NCI-H1092 treated with DMSO at 0.1 percent for 48 hours (cell line): ENCODE results near the gene GRID1.
A peak's percentile ranks its signal among the peaks of the same experiment; 100 is the strongest.

Experiments used
- DNase-seq: peaks from one replicate; lab custom pipeline; 2025; lab: John Stamatoyannopoulos, UW

The GRID1 gene

DNA sequence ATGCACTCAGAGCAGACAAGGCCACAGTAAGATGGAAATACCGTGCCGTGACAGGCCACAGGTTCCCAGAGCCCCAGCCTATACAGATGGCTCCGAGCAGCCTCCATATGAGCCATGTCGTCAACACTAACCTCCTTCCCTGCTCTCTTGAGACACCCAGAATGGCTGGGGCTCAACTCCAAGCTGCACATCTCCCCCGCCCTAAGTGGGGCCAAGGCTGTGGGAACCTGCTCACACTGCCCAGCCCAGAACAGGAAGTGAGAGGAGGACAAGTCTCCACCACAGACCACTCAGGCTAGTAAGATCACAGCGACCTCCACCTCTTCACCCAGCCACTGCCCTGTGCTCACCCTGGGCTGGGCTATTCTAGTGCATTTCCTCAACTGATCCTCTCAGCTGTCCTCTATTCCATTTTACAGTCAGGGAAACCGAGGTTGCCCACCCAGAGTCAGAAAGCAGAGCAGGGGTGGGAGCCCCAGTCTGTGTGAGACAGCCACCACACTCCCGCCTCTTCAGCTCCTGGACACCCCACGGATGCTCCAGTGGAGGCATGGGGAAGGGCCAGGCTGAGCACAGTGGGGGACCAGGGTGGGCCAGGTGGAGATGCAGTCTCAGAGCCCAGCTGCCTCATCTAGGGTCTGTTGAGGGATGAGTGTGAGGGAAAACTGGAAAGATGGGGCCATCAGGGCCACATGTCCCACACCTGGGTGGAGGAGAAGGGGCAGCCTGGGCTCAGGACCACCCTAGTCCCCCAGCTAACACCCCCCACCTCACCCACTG is 11.6 kb downstream of the GRID1 start:
- no peak for DNase-seq

- DNase-seq, result no peak
These were observed 12.8 kb downstream of the GRID1 start for GRCh38 chr10:86353506-86354485.

GRCh38 chr10:86350897-86351296 is 15.7 kb downstream of the GRID1 start:
- DNase-seq, result no peak

DNA sequence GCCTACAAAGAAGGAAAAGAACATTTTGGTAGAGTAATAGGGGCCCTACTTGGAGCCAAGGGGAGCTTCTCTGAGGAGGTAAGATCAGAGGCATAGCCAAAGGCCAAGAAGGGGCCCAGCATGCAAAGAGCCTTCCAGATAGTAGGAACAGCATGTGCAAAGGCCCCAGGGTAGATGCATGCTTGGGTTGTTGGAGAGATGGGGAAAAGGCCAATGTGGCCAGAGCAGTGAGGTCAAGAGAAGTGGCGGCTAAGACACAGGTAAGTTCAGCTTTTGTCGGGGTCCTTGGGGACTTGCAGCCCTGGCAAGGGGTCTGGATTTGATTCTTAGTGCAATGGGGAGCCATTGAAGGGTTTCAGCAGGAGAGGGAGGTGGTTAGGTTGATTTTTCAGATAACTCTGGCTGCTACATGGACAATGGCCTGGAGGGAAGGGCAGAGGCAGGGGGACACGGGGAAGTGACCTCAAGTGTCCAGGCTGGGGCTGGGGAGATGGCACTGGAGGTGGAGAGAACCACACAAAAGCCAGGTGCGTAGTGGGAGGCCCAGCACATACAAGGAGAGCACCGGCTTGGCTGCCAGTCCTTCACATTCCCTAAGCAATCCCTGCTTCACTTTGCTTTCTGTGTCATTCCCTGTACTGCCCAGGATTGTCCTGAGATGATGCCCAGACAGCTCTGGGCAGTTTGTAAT is 16.5 kb downstream of the GRID1 start:
- no peak for DNase-seq

DNA sequence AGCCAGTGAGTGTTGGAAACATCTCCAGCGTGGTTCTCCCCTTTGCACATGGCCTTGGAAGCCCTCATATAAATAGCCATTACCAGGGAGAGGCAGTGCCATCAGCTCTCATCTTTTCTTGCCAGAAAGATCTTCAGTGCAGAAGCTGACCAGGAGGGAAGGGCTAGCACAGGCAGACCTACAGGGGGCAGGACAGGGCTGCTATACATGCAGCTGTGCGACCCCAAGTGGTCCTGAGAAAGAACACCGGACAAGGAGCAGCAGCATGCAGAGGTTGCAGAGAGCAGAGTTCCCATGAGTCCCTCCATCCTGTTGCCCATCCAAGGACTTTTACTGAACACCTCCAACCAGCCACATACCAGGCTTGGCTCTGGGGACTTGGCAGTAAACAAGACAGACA is 17.1 kb downstream of the GRID1 start:
- DNase-seq, result peak; percentile 45

- no peak for DNase-seq
These were observed 18.0 kb downstream of the GRID1 start for GRCh38 chr10:86348321-86349210.

GRCh38 chr10:86347856-86348255 is 18.7 kb downstream of the GRID1 start:
- DNase-seq, result no peak

DNA sequence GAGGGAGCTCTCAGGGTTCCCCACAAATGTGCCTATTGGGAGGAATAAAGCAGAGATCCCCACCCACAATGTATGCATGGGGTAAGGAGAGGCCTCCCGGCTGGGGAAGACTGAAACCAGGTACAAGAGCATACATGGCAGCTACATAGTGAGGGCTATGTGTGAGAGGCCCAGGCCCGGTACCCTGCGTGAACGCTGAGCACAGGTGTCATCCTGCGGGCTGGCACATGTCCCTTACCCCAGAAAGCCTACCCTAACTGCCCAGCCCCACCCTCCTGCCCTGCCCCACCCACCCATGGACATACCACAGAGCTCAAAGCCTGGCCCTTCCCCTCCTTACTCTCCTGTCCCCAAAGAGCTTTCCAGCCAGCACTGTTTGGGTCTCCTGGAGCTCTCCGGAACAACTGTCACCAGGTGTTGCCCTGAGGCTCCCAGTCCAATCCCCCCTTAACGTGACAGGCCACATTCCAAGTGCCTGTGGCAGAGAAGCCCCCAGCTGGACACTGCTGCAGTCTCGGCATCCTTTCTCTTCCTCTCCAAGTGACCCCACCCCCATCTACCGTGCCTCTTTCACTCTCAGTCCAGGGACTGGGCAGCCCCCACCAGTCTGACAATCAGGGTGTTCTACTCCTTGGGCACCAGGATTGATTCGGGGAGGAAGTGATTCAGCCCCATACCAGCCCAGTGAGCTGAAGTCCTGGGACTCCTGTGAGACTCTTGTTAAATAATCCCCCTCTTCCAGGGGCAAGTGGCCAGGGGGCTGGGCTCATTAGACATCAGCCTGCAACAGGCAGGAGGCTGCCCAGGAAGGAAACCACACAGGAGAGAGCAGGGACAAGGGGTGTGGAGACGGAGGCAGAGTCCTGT is 19.6 kb downstream of the GRID1 start:
- DNase-seq, result no peak

- no peak for DNase-seq
These were observed 20.5 kb downstream of the GRID1 start for GRCh38 chr10:86345859-86346798.

DNA sequence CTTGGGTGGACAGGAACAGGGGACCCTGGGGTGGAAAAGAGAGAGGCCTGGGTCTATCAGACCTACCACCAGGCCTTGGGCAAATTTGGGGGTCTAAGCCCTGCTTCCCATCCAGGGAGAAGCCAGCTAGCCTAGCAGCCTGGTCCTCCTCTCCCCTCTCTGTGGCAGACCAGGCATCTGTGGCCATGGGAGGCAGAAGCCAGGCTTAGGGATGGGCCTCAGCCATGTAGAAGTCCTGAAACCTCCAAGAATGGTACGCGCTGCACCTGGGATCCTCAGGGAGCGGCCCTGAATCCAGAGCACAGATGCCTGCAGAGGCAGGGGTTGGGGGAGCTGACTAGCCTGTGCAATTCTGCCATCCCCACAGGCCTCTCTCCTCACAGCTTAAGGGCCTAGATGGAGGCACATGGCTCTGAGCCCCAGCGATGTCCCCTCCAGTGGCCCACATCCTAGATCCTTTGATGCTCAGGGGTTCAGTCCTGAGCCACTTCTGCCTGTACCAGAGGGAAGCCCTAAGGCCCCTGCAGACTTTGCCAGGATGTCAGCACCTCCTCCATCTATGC is 21.2 kb downstream of the GRID1 start:
- DNase-seq, result no peak

GRCh38 chr10:86344714-86345161 is 21.9 kb downstream of the GRID1 start:
- DNase-seq, result peak; percentile 15

GRCh38 chr10:86344281-86344680 is 22.3 kb downstream of the GRID1 start:
- no peak for DNase-seq

DNA sequence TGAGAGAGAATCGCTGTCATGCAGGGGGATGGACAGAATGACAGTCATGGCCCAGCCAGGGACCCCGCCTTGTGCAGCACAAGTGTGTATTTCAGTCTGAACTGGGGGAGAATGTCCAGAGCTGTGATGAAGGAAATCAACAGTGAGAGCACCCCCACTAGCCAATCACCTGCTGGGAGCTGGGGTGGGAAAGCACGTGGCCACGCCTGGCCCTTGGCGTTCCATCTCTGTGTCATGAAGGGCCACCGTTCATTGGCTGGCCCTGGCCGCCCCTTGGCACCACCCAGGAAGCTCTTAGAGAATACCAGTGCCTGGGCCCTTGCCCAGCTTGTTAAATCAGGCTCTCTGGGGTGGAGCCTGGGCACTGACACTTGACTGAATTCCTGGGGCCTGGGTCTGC is 22.8 kb downstream of the GRID1 start:
- no peak for DNase-seq

DNA sequence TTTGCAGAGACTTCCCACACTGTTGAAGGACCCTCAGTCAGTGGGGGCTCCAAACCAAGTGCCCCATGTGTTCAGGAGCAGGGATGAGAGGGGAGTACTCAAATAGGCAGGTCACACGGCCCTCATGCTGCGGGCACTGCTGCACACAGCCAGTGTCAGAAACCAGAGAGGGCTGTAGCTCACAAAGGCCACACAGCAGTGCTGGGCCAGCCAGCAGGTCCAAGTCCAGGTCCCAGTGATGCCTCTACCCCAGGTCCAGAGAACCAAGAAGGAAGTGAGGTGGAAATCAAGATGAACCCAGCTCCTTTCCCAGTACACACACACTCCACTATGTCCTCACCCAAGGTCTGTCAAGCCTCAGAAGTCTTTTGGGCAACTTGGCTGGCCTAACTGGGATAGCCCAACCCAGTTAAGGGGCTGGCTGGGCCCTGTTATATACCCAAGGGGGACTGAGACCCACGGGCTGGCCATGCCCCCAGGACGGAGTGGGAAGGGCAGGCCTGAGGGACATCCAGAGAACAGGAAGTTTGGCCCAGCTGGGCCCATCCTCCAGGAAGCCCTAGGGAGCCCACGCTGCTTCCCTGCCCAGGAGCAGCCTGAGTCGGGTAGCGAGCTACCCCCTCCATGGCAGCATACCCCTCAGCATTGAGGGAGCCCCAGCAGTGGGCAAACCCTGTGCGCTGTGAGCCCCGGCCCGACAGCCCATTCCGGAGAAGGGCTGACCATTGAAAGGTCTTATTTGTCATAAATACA is 24.3 kb downstream of the GRID1 start:
- DNase-seq, result no peak

- no peak for DNase-seq
These were observed 25.2 kb downstream of the GRID1 start for GRCh38 chr10:86341361-86341811.

GRCh38 chr10:86340991-86341260 is 25.7 kb downstream of the GRID1 start:
- DNase-seq, result no peak

- DNase-seq, result no peak
These were observed 26.2 kb downstream of the GRID1 start for GRCh38 chr10:86340176-86340990.
